GOT3 (cell line): ENCODE results near the gene ASTE1.
A peak's percentile ranks its signal among the peaks of the same experiment; 100 is the strongest.
"Not testable (repeated sequence)": the region's sequence is repeated elsewhere in the genome, so short reads cannot be mapped to it uniquely, and the experiment has no call there.

ENCODE experiments used
- DNase-seq: peaks from one replicate; lab custom pipeline; 2025; ENCODE audit warnings: mixed read lengths; lab: John Stamatoyannopoulos, UW

Gene ASTE1, protein sequence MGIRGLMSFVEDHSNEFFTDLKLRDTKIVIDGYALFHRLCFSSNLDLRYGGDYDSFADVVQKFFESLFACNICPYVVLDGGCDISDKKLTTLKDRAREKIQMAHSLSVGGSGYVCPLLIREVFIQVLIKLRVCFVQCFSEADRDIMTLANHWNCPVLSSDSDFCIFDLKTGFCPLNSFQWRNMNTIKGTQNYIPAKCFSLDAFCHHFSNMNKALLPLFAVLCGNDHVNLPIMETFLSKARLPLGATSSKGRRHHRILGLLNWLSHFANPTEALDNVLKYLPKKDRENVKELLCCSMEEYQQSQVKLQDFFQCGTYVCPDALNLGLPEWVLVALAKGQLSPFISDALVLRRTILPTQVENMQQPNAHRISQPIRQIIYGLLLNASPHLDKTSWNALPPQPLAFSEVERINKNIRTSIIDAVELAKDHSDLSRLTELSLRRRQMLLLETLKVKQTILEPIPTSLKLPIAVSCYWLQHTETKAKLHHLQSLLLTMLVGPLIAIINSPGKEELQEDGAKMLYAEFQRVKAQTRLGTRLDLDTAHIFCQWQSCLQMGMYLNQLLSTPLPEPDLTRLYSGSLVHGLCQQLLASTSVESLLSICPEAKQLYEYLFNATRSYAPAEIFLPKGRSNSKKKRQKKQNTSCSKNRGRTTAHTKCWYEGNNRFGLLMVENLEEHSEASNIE

DNA sequence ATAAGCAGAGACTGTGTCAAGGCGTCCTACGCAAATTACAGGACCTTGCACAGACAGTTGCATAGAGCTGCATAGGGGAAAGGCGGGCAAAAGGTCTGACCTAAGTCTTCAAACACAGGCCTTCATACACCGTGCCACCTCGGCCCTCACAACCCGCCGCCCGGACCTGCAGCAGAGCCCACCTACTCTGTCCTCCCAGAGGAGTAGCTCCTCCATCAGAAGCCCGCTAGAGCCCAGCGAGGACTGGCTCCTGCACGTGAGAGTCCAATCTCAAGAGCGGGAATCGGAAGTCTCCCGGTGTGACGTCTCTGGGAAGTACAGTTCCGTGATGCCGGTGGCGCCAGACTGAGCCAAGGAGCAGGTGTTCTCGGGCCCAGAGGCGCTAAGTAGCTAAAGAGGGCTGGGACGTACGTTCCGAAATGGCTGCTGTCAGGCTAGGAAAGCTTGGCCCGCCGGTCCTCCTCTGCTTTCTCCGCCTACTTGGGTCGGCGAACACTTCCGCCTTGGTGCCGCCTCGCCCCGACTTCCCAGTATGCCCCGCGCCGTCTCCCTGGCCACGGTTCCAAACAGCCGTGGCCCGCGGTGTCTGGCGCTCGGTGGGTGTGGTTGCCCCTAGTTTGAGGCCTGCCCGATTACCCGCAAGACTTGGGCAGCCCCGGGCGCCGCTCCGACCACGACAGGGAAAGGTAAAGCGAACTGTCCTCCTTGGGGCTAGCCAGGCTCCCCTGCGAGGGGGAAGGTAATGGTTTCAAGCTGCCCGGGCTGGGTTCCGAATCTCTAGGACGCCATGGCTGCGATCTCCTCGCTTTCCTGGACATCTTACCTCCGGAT is at the start of gene ASTE1, which contains the start of gene NEK11:
ASTE1 (minus strand) TSS at position 505 of the 831 bp plus-strand sequence. CDS start 1,519 bp downstream, outside the sequence.
NEK11 (plus strand) TSS at position 557 of the 831 bp plus-strand sequence. CDS start 2,832 bp downstream, outside the sequence.
- peak; percentile 82 for DNase-seq

GRCh38 chr3:131075632-131076328 is 49.2 kb upstream of the ASTE1 start:
- no peak for DNase-seq

GRCh38 chr3:131072845-131073244 is 46.2 kb upstream of the ASTE1 start:
- DNase-seq = no peak

GRCh38 chr3:131072099-131072559 is 45.5 kb upstream of the ASTE1 start:
- DNase-seq = no peak

GRCh38 chr3:131067983-131068382 is 41.4 kb upstream of the ASTE1 start:
- DNase-seq = no peak

DNA sequence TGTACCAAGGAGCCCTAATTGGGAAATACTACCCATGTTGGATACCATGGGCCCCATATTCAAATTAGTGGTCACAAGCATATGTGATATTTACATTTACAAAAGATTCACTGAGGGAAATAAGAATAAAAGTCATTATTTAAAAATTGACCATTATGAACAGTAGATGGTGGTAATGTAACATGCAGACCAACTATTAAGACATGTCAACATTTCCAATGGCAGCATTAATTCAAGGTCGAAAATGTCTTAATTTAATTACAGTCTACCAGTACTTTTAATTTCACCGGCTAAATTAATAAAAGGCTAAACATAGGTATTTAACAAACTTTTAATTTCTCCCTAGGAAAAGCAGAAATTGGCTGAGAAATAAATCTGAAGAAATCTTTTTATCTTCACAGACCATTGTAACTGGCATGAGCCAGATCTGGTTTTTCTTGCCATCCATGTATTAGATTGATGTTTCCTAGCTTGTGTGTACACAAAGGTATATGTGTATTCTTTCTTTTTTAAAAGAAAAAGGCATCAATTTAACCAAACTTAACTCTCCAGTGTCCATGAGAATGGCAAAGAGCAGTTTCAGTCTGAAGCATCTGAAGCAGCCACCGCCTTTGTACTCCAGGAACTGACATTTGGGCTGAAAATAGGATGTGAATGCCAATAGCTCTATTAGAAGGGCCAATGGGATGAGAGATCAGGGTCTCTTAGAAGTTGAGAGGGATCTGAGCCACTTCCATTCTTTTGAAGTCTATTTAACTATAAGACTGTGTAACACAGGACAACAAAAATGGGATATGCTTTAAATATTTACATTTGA is 26.6 kb upstream of the ASTE1 start:
- DNase-seq = no peak

- DNase-seq = no peak
Observed at GRCh38 chr3:131050001-131050400, 23.4 kb upstream of the ASTE1 start.

DNA sequence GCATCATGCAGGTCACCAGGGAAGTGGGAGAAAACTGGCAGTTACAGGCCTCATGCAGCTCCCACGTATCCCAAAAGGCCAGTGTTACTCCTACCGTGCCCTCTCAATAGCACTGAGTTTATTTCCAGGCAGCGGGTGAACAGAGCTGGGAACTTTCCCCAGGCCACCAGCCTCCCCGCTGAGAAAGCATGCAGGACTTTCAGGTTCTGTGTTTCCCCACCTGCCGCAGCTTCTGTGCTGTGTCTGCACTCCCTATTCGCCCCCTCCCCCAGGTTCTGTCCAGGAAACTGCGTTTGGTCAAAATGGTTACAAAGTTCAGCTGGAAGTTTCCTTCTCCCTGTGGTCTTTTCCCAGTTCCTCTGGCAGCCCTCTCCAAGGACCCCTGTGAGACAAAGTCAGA is 21.4 kb upstream of the ASTE1 start:
- no peak for DNase-seq

DNA sequence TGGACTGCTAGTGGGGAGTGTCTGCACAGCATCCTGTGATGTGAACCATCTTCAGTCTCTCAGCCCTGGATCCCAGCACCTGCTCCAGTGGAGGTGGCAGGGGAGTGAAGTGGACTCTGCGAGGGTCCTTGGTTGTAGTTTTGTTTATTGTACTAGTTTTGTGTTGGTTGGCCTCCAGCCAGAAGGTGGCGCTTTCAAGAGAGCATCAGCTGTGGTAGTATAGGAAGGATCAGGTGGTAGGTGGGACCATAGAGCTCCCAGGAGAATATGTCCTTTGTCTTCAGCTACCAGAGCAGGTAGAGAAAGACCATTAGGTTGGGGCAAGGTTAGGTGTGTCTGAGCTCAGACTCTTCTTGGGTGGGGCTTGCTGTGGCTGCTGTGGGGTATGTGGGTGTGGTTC is 21.0 kb upstream of the ASTE1 start:
- DNase-seq = no peak

DNA sequence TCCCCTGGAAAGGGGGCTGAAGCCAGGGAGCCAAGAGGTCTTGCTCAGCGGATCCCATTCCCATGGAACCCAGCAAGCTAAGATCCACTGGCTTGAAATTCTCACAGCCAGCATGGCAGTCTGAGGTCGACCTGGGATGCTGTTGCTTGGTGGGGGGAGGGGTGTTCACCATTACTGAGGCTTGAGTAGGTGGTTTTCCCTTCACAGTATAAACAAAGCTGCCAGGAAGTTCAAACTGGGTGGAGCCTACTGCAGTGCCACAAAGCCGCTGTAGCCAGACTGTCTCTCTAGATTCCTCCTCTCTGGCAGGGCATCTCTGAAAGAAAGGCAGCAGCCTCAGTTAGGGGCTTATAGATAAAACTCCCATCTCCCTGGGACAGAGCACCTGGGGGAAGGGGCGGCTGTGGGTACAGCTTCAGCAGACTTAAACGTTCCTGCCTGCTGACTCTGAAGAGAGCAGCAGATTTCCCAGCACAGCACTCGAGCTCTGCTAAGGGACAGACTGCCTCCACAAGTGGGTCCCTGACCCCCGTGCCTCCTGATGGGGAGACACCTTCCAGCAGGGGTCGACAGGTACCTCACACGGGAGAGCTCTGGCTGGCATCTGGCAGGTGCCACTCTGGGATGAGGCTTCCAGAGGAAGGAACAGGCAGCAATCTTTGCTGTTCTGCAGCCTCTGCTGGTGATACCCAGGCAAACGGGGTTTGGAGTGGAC is 15.8 kb upstream of the ASTE1 start:
- not testable (repeated sequence) for DNase-seq

- no peak for DNase-seq
Observed at GRCh38 chr3:131038326-131038725, 11.7 kb upstream of the ASTE1 start.

- no peak for DNase-seq
Observed at GRCh38 chr3:131036986-131037385, 10.4 kb upstream of the ASTE1 start.

DNA sequence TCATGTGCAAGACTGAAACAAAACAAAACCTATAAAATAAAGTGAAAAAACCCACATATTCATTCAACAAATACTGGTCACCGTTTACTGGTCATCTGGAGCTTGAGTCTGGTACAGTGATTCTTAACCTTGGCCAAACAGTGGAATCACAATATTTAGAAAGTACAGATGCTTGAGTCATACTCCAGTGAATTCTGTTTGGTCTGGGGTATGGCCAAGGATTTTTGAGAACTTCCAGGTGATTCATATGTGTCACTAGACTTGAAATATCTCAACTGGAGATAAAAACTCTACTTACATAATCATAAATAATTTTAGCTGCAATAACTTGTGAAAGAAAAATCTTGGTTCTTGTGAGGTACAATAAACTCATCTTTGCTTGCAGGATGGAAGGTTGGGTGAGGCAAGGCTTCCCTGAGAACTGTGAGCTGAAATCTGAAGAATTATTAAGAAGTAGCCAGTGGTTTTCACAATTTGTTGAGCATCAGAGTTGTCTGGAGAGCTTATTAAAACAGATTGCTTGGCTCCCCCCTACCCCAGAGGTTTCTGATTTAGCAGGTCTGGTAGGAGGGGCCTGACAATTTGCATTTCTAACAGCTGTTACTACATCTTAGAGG is 9.7 kb upstream of the ASTE1 start:
- no peak for DNase-seq

DNA sequence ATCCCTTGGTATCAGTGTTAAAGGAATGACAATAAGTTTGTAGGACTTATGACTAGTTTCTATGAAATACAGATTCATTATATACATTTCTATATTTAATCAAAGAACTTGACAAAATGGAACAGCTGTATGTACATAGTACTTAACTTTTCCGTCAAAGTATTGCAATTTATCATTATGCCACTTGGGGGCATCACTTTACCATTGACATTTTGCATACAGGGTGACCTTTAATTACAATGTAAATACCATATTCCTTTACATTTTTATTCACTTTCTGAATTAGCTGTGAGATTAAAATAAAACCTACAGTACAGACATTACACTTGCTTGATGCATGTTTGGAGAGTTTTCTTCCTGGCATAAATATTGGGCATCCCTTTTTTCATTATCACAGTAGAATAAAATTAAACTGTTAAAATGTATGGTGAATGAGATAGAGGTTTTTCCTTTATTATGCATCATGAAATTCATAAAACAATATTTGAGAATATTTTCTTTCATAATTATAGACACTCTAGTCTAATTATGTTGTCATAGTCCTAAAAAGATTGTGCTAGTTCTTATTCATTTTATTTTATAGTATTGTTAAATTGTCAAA is 7.0 kb upstream of the ASTE1 start:
- DNase-seq = no peak

GRCh38 chr3:131031660-131032059 is 5.0 kb upstream of the ASTE1 start:
- no peak for DNase-seq

DNA sequence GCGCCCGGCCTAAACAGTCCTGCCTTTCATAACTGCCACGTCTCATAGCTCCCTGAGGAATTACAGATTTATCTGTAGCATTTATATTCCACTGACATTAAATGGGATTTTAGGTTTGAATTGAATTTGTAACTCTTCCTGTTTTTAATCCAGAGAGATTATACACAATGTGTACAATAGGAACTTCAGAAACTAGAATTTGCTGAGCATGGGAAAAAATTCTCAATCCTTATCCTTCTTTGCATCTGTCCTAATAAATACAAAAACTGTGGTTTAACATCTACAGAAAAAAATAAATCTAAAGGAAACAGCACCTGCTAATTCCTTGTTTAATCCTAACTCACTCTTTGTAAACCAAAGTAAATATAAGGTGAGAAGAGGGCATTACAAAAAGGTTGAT is 2.2 kb upstream of the ASTE1 start:
- no peak for DNase-seq

- DNase-seq = no peak
Observed at GRCh38 chr3:131025539-131025938, 1.1 kb downstream of the ASTE1 start.

DNA sequence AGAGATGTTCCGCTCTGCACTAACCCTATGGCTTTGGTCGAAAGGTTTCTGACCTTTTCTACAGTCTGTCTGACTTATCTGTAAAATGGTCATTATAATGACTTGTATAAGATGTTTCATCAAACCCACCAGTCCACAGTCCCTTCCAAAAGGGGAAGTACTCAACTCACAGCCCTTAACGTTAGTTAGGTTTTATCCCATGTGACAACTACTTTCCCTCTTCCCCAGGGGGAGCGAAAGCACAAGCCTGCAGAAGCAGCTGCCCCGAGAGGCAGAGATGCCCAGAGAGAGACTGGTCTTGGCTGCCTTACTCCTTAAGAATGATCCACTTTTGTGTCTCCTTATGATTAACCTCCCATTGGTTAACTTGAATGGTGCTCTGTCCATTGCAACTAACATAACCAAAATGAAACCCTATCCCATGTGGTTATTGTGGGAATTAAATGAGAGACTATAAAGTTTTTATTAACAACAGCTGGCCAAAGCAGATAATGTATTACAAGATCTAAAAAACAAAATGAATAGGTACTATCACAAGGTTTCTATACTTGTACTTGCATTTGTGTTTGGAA is 6.4 kb downstream of the ASTE1 start:
- DNase-seq = no peak

- no peak for DNase-seq
Observed at GRCh38 chr3:131018970-131019369, 7.7 kb downstream of the ASTE1 start.
